HepG2 (cell line): ENCODE results near the gene CHP1. TPM values are rescaled to one million over a fixed set of nuclear protein-coding genes. Genes with fewer than 3 reads are reported as not detected.
A peak's percentile ranks its signal among the peaks of the same experiment; 100 is the strongest.

Experiments
- ATAC-seq: fragments of 200-7000 bp; cut with Tn5 transposase; 3 replicates; pipeline ENCODE4 v1.9.1; 2020; ENCODE audit warnings: mild to moderate bottlenecking, moderate library complexity
- BruUV-seq: library from RNA; stranded (reverse); fragments of 400-500 nt; replicated peaks from 2 replicates; lab custom pipeline; 2021; lab: Mats Ljungman, UMichigan
- CTCF ChIA-PET: fragments of 300-600 bp; formaldehyde crosslinking; extraction: SDS; loops from one replicate; lab custom pipeline; 2021; ENCODE audit warnings: low total read pairs, inconsistent platforms, low intra/inter-chr PET ratio; lab: Yijun Ruan, JAX
- POLR2A ChIA-PET: fragments of 350-600 bp; sonication (Branson Sonifier 250); formaldehyde crosslinking; loops from one replicate; lab custom pipeline; 2020; ENCODE audit warnings: antibody characterized with exemption, inconsistent platforms; lab: Yijun Ruan, JAX
- DNase-seq: peaks from one replicate; pipeline ENCODE4 v3.0.0-alpha.2; 2015; ENCODE audit warnings: low spot score
- FAIRE-seq: peaks from 3 replicates; lab custom pipeline; 2011; peaks lifted over from hg19 to GRCh38; lab: Jason Lieb, UNC
- H2AFZ ChIP-seq: one replicate; pipeline ENCODE4 v1.6.1; 2011; ENCODE audit warnings: low read length, inconsistent platforms
- H3K27ac ChIP-seq: fragments of 300-600 bp; 3 replicates; pipeline ENCODE4 v1.8.0; 2011; ENCODE audit warnings: mixed run types, mild to moderate bottlenecking, mixed read lengths, low read length, inconsistent platforms; ENCODE audit not compliant: insufficient read depth; ENCODE audit errors: extremely low read length
- H3K27me3 ChIP-seq, 2 experiments: fragments of 200-600 bp in 1 of 2; 2 replicates in 1 of 2; 3 replicates in 1 of 2; pipeline versions ENCODE4 v1.6.0 to v1.8.0; 2011; ENCODE audit warnings: low read length in 2 of 2, mild to moderate bottlenecking in 2 of 2, moderate library complexity in 2 of 2, inconsistent platforms in 1 of 2; ENCODE audit not compliant: insufficient read depth in 2 of 2, control insufficient read depth in 1 of 2
- H3K36me3 ChIP-seq, 2 experiments: fragments of 200-600 bp in 1 of 2; replicated peaks in 1 of 2; 2 replicates in 1 of 2; 3 replicates in 1 of 2; pipeline versions ENCODE4 v1.5.1 to v1.8.0; 2011; ENCODE audit warnings: low read length in 2 of 2, inconsistent platforms in 1 of 2; ENCODE audit not compliant: insufficient read depth in 2 of 2, control insufficient read depth in 1 of 2
- H3K4me1 ChIP-seq: 2 replicates; pipeline ENCODE4 v1.5.1; 2012; ENCODE audit warnings: low read length, inconsistent platforms; ENCODE audit not compliant: insufficient read depth
- H3K4me2 ChIP-seq: 2 replicates; pipeline ENCODE4 v1.6.0; 2011; ENCODE audit warnings: low read depth, low read length, inconsistent platforms
- H3K4me3 ChIP-seq, 3 experiments: fragments of 200-600 bp in 1 of 3; sonication (generic), shearing (Covaris generic) in 1 of 3; replicated peaks in 1 of 3; 2 replicates each; pipeline ENCODE4 v1.5.1; 2011 to 2016; ENCODE audit warnings: low read length in 3 of 3, inconsistent platforms in 2 of 3, low read depth in 2 of 3, mild to moderate bottlenecking in 2 of 3, control low read depth in 1 of 3, mixed read lengths in 1 of 3; ENCODE audit not compliant: insufficient read depth in 1 of 3
- H3K79me2 ChIP-seq: one replicate; pipeline ENCODE4 v1.6.1; 2011; ENCODE audit warnings: low read length, inconsistent platforms; ENCODE audit not compliant: insufficient read depth
- H3K9ac ChIP-seq: 2 replicates; pipeline ENCODE4 v1.6.0; 2011; ENCODE audit warnings: mild to moderate bottlenecking, low read depth, low read length, inconsistent platforms; ENCODE audit not compliant: insufficient read depth
- H3K9me3 ChIP-seq: 2 replicates; pipeline ENCODE4 v1.5.1; 2012; ENCODE audit warnings: mild to moderate bottlenecking, low read length
- H4K20me1 ChIP-seq: 2 replicates; pipeline ENCODE4 v1.6.0; 2011; ENCODE audit warnings: inconsistent platforms, mild to moderate bottlenecking, low read length, moderate library complexity; ENCODE audit not compliant: insufficient read depth
- ATF7 ChIP-seq, 2 experiments: fragments of 450-650 bp in 1 of 2; sonication (generic) in 1 of 2; formaldehyde crosslinking in 1 of 2; IDR thresholded peaks; 2 replicates each; pipeline versions ENCODE4 v1.4.0 to v1.6.1; 2016 to 2020; ENCODE audit warnings: antibody characterized with exemption in 1 of 2, mild to moderate bottlenecking in 1 of 2, missing genetic modification reagents in 1 of 2
- ATM ChIP-seq: fragments of 450-650 bp; IDR thresholded peaks from 2 replicates; pipeline ENCODE4 v1.7.1; 2017; ENCODE audit warnings: mild to moderate bottlenecking, borderline replicate concordance
- CEBPB ChIP-seq: IDR thresholded peaks from 2 replicates; pipeline ENCODE4 v1.6.1; 2011; ENCODE audit warnings: low read depth, low read length, improper control_type of control experiment, borderline replicate concordance
- FIP1L1 ChIP-seq: fragments of 200-400 bp; formaldehyde crosslinking; IDR thresholded peaks from 2 replicates; pipeline ENCODE4 v1.6.1; 2018; ENCODE audit warnings: low read depth, mild to moderate bottlenecking, low read length, moderate library complexity, borderline replicate concordance; ENCODE audit not compliant: insufficient read depth
- FOXK1 ChIP-seq: sonication (generic); formaldehyde crosslinking; IDR thresholded peaks from 2 replicates; pipeline ENCODE4 v1.4.0; 2020; ENCODE audit warnings: low read depth, missing genetic modification reagents, borderline replicate concordance
- SALL2 ChIP-seq: sonication (generic); formaldehyde crosslinking; IDR thresholded peaks from 2 replicates; pipeline ENCODE4 v1.8.1; 2023; ENCODE audit warnings: mild to moderate bottlenecking, missing genetic modification reagents, inconsistent platforms
- SMAD9 ChIP-seq: sonication (generic); formaldehyde crosslinking; IDR thresholded peaks from 2 replicates; pipeline ENCODE4 v1.5.1; 2020; ENCODE audit warnings: mild to moderate bottlenecking, missing genetic modification reagents
- SSRP1 ChIP-seq: IDR thresholded peaks from 2 replicates; pipeline ENCODE4 v1.6.1; 2016; ENCODE audit warnings: control low read depth
- XRCC5 ChIP-seq: fragments of 200-400 bp; formaldehyde crosslinking; optimal IDR thresholded peaks from 2 replicates; pipeline ENCODE3; 2017; ENCODE audit warnings: mild to moderate bottlenecking, low read length
- ZEB1 ChIP-seq: IDR thresholded peaks from 2 replicates; pipeline ENCODE4 v1.6.1; 2012; ENCODE audit warnings: mild to moderate bottlenecking, low read depth, inconsistent platforms; ENCODE audit not compliant: insufficient replicate concordance
- ZHX1 ChIP-seq: sonication (generic); formaldehyde crosslinking; IDR thresholded peaks from 2 replicates; pipeline ENCODE4 v1.8.1; 2022; ENCODE audit warnings: low read depth, mild to moderate bottlenecking, missing genetic modification reagents
- ZNF326 ChIP-seq: sonication (generic); formaldehyde crosslinking; IDR thresholded peaks from 2 replicates; pipeline ENCODE4 v1.4.0; 2020; ENCODE audit warnings: missing genetic modification reagents, borderline replicate concordance
- ZNF354B ChIP-seq: sonication (generic); formaldehyde crosslinking; IDR thresholded peaks from 2 replicates; pipeline ENCODE4 v1.8.0; 2022; ENCODE audit warnings: mild to moderate bottlenecking, missing genetic modification reagents
- ZNF484 ChIP-seq: sonication (generic); formaldehyde crosslinking; IDR thresholded peaks from 2 replicates; pipeline ENCODE4 v1.5.1; 2020; ENCODE audit warnings: mild to moderate bottlenecking, low read depth, missing genetic modification reagents, borderline replicate concordance
- ZNF563 ChIP-seq: sonication (generic); formaldehyde crosslinking; IDR thresholded peaks from 2 replicates; pipeline ENCODE4 v1.8.0; 2022; ENCODE audit warnings: mild to moderate bottlenecking, moderate library complexity, missing genetic modification reagents
- ZNF709 ChIP-seq: sonication (generic); formaldehyde crosslinking; IDR thresholded peaks from 2 replicates; pipeline ENCODE4 v1.5.0; 2020; ENCODE audit warnings: mild to moderate bottlenecking, missing genetic modification reagents
- ZNF891 ChIP-seq: sonication (generic); formaldehyde crosslinking; IDR thresholded peaks from 2 replicates; pipeline ENCODE4 v1.5.0; 2020; ENCODE audit warnings: mild to moderate bottlenecking, missing genetic modification reagents
- WGBS: methylation state at CpG from one replicate; pipeline ENCODE4 v1.1.6; 2017; ENCODE audit warnings: low lambda C conversion rate; 5-methylcytosine and 5-hydroxymethylcytosine counted together
- in situ Hi-C: cut with HindIII; loops from 2 replicates; pipeline ENCODE4 v1.10.0; 2017; ENCODE audit warnings: low pct_unique_long_range_greater_than_20kb; ENCODE audit not compliant: extremely low pct_ligation_motif_present
- intact Hi-C: fragments of 100-400 bp; cut with micrococcal nuclease; formaldehyde crosslinking; loops from one replicate; pipeline ENCODE4 v1.10.0; 2022; ENCODE audit not compliant: unreplicated experiment
- polyA plus RNA-seq, 8 experiments: library from polyadenylated mRNA; depleted of rRNA in 3 of 8; stranded (reverse) in 7 of 8; unstranded in 1 of 8; fragments of >200 nt; fragmentation: Illumina TruSeq in 4 of 8; extraction: Trizol in 4 of 8; gene quantifications; 2 replicates each; pipeline versions ENCODE4 v1.2.1 to v1.2.3, GENCODE V29; 2011 to 2016; ENCODE audit warnings: low read depth in 4 of 8, missing spikeins in 1 of 8, mixed read lengths in 1 of 8; ENCODE audit not compliant: insufficient read depth in 1 of 8
- total RNA-seq, 5 experiments: library from RNA; depleted of rRNA; stranded (reverse); fragments of >200 nt; fragmentation: Illumina TruSeq; extraction: Trizol; gene quantifications; 2 replicates each; pipeline ENCODE4 v1.2.3, GENCODE V29; 2016; ENCODE audit warnings: low read depth in 1 of 5
- TF ChIP-seq, protein P1 (sequence below), 2 experiments: sonication (generic) in 1 of 2; formaldehyde crosslinking in 1 of 2; IDR thresholded peaks; 2 replicates each; pipeline versions ENCODE4 v1.4.0 to v1.6.1; 2018 to 2020; ENCODE audit warnings: missing genetic modification reagents in 2 of 2, borderline replicate concordance in 1 of 2, low read depth in 1 of 2, mild to moderate bottlenecking in 1 of 2, missing biosample characterization in 1 of 2

Gene CHP1
- total and polyA plus RNA-seq, 2 of the 13 experiments (the other 11 are each of a cell fraction or from before 2014, with no cell fraction given): 49.6 to 76.4 TPM

DNA sequence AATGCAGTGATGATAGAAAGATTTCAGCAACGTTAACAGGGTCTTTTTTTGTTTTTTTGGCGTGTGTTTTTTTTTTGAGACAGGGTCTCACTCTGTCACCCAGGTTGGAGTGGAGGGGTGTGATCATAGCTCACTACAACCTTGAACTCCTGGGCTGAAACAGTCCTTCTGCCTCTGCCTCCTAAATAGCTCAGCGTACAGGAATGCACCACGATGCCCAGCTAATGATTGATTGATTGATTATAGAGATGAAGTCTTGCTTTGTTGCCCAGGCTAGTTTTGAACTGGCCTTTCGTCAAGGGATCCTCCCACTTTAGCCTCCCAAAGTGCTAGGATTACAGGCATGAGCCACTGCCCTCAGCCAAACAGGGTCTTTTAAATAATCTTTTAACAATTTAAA is 7.0 kb downstream of the CHP1 start (continued):
- no peak for TF ChIP-seq ZNF709 (CRISPR knock-in tag)

DNA sequence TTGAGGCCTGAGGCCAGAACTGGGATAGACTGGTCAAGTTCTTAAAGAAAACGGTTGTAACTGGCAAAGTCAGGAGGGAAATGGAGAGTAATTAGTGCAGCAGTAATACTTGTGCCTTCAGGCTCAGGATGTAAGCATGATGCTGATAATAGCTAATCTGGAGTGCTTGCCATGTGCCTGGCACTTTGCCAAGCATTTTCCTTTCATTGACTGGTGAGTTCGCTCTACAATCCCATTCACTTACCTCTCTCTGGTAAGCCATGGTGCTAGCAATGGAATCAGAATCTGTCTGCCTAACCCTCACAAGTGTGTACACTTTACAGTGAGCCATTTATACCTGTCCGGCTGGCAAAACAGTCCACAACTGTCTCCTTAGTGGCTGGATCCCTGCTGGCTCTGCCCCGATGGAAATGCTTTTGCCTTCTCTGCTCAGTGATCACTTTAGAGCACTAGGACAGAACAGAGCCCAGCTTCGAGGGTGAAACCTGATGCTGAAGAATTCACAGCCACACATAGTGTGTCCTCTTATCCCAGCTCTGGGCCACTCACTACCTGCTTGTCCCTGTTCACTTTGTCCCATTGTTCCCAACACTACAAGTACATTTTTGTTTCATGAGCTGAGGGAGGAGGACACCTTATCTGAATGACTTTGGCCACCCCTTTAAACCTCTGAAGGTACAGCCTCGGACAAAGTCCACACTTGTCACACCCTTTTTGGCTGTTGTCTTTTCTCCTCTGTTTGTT is 10.3 kb downstream of the CHP1 start:
- H3K27ac ChIP-seq: peak overlapping the region; percentile 80
- peak overlapping the region in 1 of 3 experiments; percentile 17; a peak in 1 of 6 replicates for H3K4me3 ChIP-seq
- FAIRE-seq (peak; percentile 79), ATAC-seq (peak; percentile 89), DNase-seq (peak; percentile 91)
- BruUV-seq: TSS peak; percentile 76
- peaks cover 7 to 18% of the 10 kb centered on the region in 2 experiments; a peak in 4 of 5 replicates for H3K36me3 ChIP-seq
- no peak overlapping the region for H2AFZ ChIP-seq
- H3K9me3 ChIP-seq: no peaks in the 10 kb centered on the region
- WGBS: 32% methylated on average over 6 of the region's 6 CpGs
- in situ Hi-C loops: no loop called here
- no peaks in the 10 kb centered on the region for H3K27me3 ChIP-seq
- peak overlapping the region; percentile 69 for H3K4me2 ChIP-seq
- ChIA-PET CTCF (no interaction called here), POLR2A (interaction anchor here (0.9 to 2.7 kb wide), 4 partner anchors 8 to 42 kb away, joined by 3 to 26 read pairs (median 8); partner anchors contain the start of genes CHP1 and EXD1)
- peaks cover 40% of the 10 kb centered on the region for H3K4me1 ChIP-seq
- H3K9ac ChIP-seq: peak overlapping the region; percentile 45
- no peaks in the 10 kb centered on the region for H4K20me1 ChIP-seq
- intact Hi-C loops: loop anchor here (1.0 kb wide), 1 partner anchor 8 kb away; no protein-coding TSS in a partner anchor
- H3K79me2 ChIP-seq: peaks cover 21% of the 10 kb centered on the region
- TF ChIP-seq ZEB1 (no peak), XRCC5 (no peak), SSRP1 (CRISPR knock-in tag) (no peak), FIP1L1 (no peak), ZNF326 (no peak), SMAD9 (no peak), CEBPB (no peak), SALL2 (CRISPR knock-in tag) (no peak), FOXK1 (no peak), ZNF891 (CRISPR knock-in tag) (no peak), ATF7 (IDR thresholded peaks at IDR 0.05) (no peak), ATF7 (CRISPR knock-in tag; IDR thresholded peaks at IDR 0.05) (no peak), ATM (no peak), ZNF354B (CRISPR knock-in tag) (no peak), ZNF563 (CRISPR knock-in tag) (no peak), ZHX1 (CRISPR knock-in tag) (no peak), ZNF484 (CRISPR knock-in tag) (no peak)
- TF ChIP-seq, protein P1, sequence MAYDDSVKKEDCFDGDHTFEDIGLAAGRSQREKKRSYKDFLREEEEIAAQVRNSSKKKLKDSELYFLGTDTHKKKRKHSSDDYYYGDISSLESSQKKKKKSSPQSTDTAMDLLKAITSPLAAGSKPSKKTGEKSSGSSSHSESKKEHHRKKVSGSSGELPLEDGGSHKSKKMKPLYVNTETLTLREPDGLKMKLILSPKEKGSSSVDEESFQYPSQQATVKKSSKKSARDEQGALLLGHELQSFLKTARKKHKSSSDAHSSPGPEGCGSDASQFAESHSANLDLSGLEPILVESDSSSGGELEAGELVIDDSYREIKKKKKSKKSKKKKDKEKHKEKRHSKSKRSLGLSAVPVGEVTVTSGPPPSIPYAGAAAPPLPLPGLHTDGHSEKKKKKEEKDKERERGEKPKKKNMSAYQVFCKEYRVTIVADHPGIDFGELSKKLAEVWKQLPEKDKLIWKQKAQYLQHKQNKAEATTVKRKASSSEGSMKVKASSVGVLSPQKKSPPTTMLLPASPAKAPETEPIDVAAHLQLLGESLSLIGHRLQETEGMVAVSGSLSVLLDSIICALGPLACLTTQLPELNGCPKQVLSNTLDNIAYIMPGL (CRISPR knock-in tag; IDR thresholded peaks at IDR 0.05; ENCODE audit: borderline replicate concordance in 1 of 2, low read depth in 1 of 2): no peak
